Mesenchymal stem cell (in vitro differentiated cells and primary cell): ENCODE data around the gene WDR46.

ENCODE experiments used
- DNase-seq: peaks from one replicate; pipeline ENCODE4 v3.0.0-alpha.2; 2013
- H2AFZ ChIP-seq: one replicate; pipeline ENCODE4 v1.6.1; 2013; ENCODE audit warnings: low read depth, mild to moderate bottlenecking, control low read depth, inconsistent platforms, low read length, moderate library complexity
- H2AK5ac ChIP-seq: 2 replicates; pipeline ENCODE4 v1.6.1; 2013; ENCODE audit warnings: low read length, moderate library complexity, mild to moderate bottlenecking, inconsistent platforms; ENCODE audit not compliant: severe bottlenecking
- H2BK120ac ChIP-seq: one replicate; pipeline ENCODE4 v1.6.1; 2013; ENCODE audit warnings: low read depth, mild to moderate bottlenecking, inconsistent platforms, low read length, moderate library complexity
- H2BK12ac ChIP-seq, 2 experiments: one replicate each; pipeline ENCODE4 v1.6.1; 2013; ENCODE audit warnings: inconsistent platforms in 2 of 2, low read length in 2 of 2, mild to moderate bottlenecking in 2 of 2, moderate library complexity in 2 of 2, control low read depth in 1 of 2
- H2BK15ac ChIP-seq: one replicate; pipeline ENCODE4 v1.6.1; 2013; ENCODE audit warnings: mild to moderate bottlenecking, low read depth, inconsistent platforms; ENCODE audit not compliant: poor library complexity, severe bottlenecking
- H2BK5ac ChIP-seq: 2 replicates; pipeline ENCODE4 v1.6.1; 2013; ENCODE audit warnings: low read depth, mild to moderate bottlenecking, low read length, control low read depth, inconsistent platforms; ENCODE audit not compliant: poor library complexity, severe bottlenecking
- H3K14ac ChIP-seq, 2 experiments: one replicate each; pipeline ENCODE4 v1.6.1; 2013; ENCODE audit warnings: inconsistent platforms in 2 of 2, low read length in 2 of 2, control low read depth in 1 of 2, mild to moderate bottlenecking in 1 of 2, moderate library complexity in 1 of 2
- H3K18ac ChIP-seq, 2 experiments: one replicate each; pipeline ENCODE4 v1.6.1; 2013; ENCODE audit warnings: inconsistent platforms in 2 of 2, low read length in 2 of 2, control low read depth in 1 of 2, low read depth in 1 of 2, mild to moderate bottlenecking in 1 of 2
- H3K23ac ChIP-seq, 2 experiments: one replicate each; pipeline ENCODE4 v1.6.1; 2013; ENCODE audit warnings: inconsistent platforms in 2 of 2, low read length in 2 of 2, mild to moderate bottlenecking in 2 of 2, moderate library complexity in 2 of 2, control low read depth in 1 of 2
- H3K27ac ChIP-seq: 2 replicates; pipeline ENCODE4 v1.5.1; 2013; ENCODE audit warnings: mild to moderate bottlenecking, moderate library complexity, low read length, control low read depth, inconsistent platforms; ENCODE audit not compliant: poor library complexity, severe bottlenecking
- H3K27me3 ChIP-seq, 2 experiments: 2 replicates each; pipeline versions ENCODE4 v1.6.1 to v1.7.0; 2013; ENCODE audit warnings: low read length in 2 of 2, mild to moderate bottlenecking in 2 of 2, moderate library complexity in 2 of 2, control low read depth in 1 of 2, inconsistent platforms in 1 of 2; ENCODE audit not compliant: control insufficient read depth in 1 of 2, insufficient read depth in 1 of 2
- H3K36me3 ChIP-seq, 2 experiments: 2 replicates each; pipeline versions ENCODE4 v1.6.1 to v1.7.0; 2013; ENCODE audit warnings: low read length in 2 of 2, control low read depth in 1 of 2, inconsistent platforms in 1 of 2, low read depth in 1 of 2, mild to moderate bottlenecking in 1 of 2; ENCODE audit not compliant: insufficient read depth in 2 of 2, control insufficient read depth in 1 of 2
- H3K4ac ChIP-seq, 2 experiments: one replicate each; pipeline ENCODE4 v1.6.1; 2013; ENCODE audit warnings: inconsistent platforms in 2 of 2, low read length in 2 of 2, mild to moderate bottlenecking in 2 of 2, moderate library complexity in 2 of 2, control low read depth in 1 of 2, low read depth in 1 of 2
- H3K4me1 ChIP-seq: 2 replicates; pipeline ENCODE4 v1.6.1; 2013; ENCODE audit warnings: low read depth, low read length, control low read depth; ENCODE audit not compliant: control insufficient read depth, insufficient read depth
- H3K4me2 ChIP-seq: 2 replicates; pipeline ENCODE4 v1.6.1; 2013; ENCODE audit warnings: low read length, mild to moderate bottlenecking, inconsistent platforms; ENCODE audit not compliant: poor library complexity, severe bottlenecking
- H3K4me3 ChIP-seq, 2 experiments: 2 replicates each; pipeline versions ENCODE4 v1.5.1 to v1.7.0; 2013; ENCODE audit warnings: low read length in 2 of 2, mild to moderate bottlenecking in 2 of 2, control low read depth in 1 of 2, low read depth in 1 of 2; ENCODE audit not compliant: insufficient read depth in 1 of 2
- H3K79me1 ChIP-seq: replicated peaks from 2 replicates; pipeline ENCODE4 v1.6.1; 2013; ENCODE audit warnings: mild to moderate bottlenecking, control low read depth, low read length, inconsistent platforms; ENCODE audit not compliant: poor library complexity, severe bottlenecking
- H3K9ac ChIP-seq: 2 replicates; pipeline ENCODE4 v1.7.0; 2013; ENCODE audit warnings: mild to moderate bottlenecking, low read length, moderate library complexity
- H3K9me3 ChIP-seq: 2 replicates; pipeline ENCODE4 v1.7.0; 2013; ENCODE audit warnings: mild to moderate bottlenecking, low read length; ENCODE audit not compliant: control insufficient read depth
- H4K8ac ChIP-seq: one replicate; pipeline ENCODE4 v1.6.1; 2013; ENCODE audit warnings: inconsistent platforms, mild to moderate bottlenecking, low read length, moderate library complexity
- H4K91ac ChIP-seq: one replicate; pipeline ENCODE4 v1.6.1; 2013; ENCODE audit warnings: mild to moderate bottlenecking, low read length, inconsistent platforms
- WGBS: methylation state at CpG from one replicate; pipeline ENCODE4 v1.1.7; 2013; ENCODE audit warnings: mixed read lengths; 5-methylcytosine and 5-hydroxymethylcytosine counted together

WDR46 gene

DNA sequence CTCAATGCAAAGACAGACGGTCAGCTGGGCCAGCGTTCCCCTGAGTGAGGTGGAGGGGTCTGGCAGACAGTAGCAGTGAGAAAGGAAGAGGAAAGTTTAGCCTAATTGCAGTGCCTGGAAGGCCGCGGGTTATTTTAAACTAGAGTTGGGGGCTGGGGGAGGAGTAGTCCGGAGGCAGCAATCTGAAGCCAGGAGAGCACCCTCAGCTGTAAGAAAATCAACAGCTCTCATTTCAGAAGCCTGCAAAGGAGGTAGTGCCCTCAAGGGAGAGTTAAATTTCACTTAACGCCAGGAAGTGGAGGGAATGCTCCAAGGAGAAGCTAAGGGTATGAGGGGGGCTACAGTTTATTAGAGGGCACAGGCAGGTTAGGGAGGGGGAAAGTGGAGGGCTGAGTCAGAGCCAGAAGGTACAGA lies 53.8 kb downstream of the WDR46 start:
- H3K23ac ChIP-seq = no peak overlapping the region
- H2AK5ac ChIP-seq = no peak overlapping the region
- no peaks in the 10 kb centered on the region for H3K79me1 ChIP-seq
- WGBS = 6% methylated on average over 6 of the region's 6 CpGs
- no peaks in the 10 kb centered on the region for H3K4me1 ChIP-seq
- peak overlapping the region; percentile 7 for H4K8ac ChIP-seq
- H3K14ac ChIP-seq = no peak overlapping the region
- no peak for DNase-seq
- H3K4me3 ChIP-seq = no peak overlapping the region
- no peak overlapping the region for H3K18ac ChIP-seq
- no peak overlapping the region for H3K9ac ChIP-seq
- no peaks in the 10 kb centered on the region for H3K36me3 ChIP-seq
- H3K27ac ChIP-seq = no peak overlapping the region
- peaks cover 47 to 55% of the 10 kb centered on the region in 2 experiments for H3K27me3 ChIP-seq
- no peak overlapping the region for H3K4ac ChIP-seq
- no peak overlapping the region for H2AFZ ChIP-seq
- H3K9me3 ChIP-seq = no peaks in the 10 kb centered on the region
- H2BK120ac ChIP-seq = no peak overlapping the region
- no peak overlapping the region for H2BK15ac ChIP-seq
- no peak overlapping the region for H2BK5ac ChIP-seq
- no peak overlapping the region for H3K4me2 ChIP-seq
- H4K91ac ChIP-seq = no peak overlapping the region
- no peak overlapping the region for H2BK12ac ChIP-seq
